WTC11 (cell line): ENCODE data around the gene MRPS21.

ENCODE experiments used
- ELF4 ChIP-seq: sonication (generic); formaldehyde crosslinking; IDR thresholded peaks from 2 replicates; pipeline ENCODE4 v1.8.1; 2022; ENCODE audit warnings: low read depth, mild to moderate bottlenecking, moderate library complexity, missing genetic modification reagents
- FOXK1 ChIP-seq: sonication (generic); formaldehyde crosslinking; IDR thresholded peaks from 2 replicates; pipeline ENCODE4 v1.8.0; 2022; ENCODE audit warnings: mild to moderate bottlenecking, moderate library complexity, missing genetic modification reagents
- IRF2 ChIP-seq: sonication (generic); formaldehyde crosslinking; IDR thresholded peaks from 2 replicates; pipeline ENCODE4 v1.8.0; 2022; ENCODE audit warnings: low read depth, missing genetic modification reagents, borderline replicate concordance
- RORB ChIP-seq: fragments of 250-450 bp; sonication (Bioruptor Pico); IDR thresholded peaks from 2 replicates; pipeline ENCODE4 v1.9.0; 2021; ENCODE audit warnings: mild to moderate bottlenecking
- SMAD3 ChIP-seq: sonication (generic); formaldehyde crosslinking; IDR thresholded peaks from 2 replicates; pipeline ENCODE4 v1.8.0; 2022; ENCODE audit warnings: missing genetic modification reagents, mild to moderate bottlenecking, borderline replicate concordance
- SP1 ChIP-seq: sonication (generic); formaldehyde crosslinking; conservative IDR thresholded peaks from 2 replicates; pipeline ENCODE4 v1.8.1; 2022; ENCODE audit warnings: missing genetic modification reagents
- ZNF121 ChIP-seq: sonication (generic); formaldehyde crosslinking; IDR thresholded peaks from 2 replicates; pipeline ENCODE4 v1.8.0; 2023; ENCODE audit warnings: missing genetic modification reagents
- ZNF232 ChIP-seq: sonication (generic); formaldehyde crosslinking; IDR thresholded peaks from 2 replicates; pipeline ENCODE4 v1.8.0; 2022; ENCODE audit warnings: mild to moderate bottlenecking, missing genetic modification reagents
- TF ChIP-seq, protein P1 (sequence below): fragments of 200-600 bp; IDR thresholded peaks from 2 replicates; pipeline ENCODE4 v1.8.0; 2022; ENCODE audit warnings: antibody characterized with exemption
- TF ChIP-seq, protein P2 (sequence below): sonication (generic); formaldehyde crosslinking; conservative IDR thresholded peaks from 2 replicates; pipeline ENCODE4 v1.8.1; 2022; ENCODE audit warnings: mild to moderate bottlenecking, missing genetic modification reagents
- TF ChIP-seq, protein P3 (sequence below): sonication (generic); formaldehyde crosslinking; IDR thresholded peaks from 2 replicates; pipeline ENCODE4 v1.8.1; 2023; ENCODE audit warnings: mild to moderate bottlenecking, missing genetic modification reagents, moderate library complexity
- TF ChIP-seq, protein P4 (sequence below): sonication (generic); formaldehyde crosslinking; IDR thresholded peaks from 2 replicates; pipeline ENCODE4 v1.8.0; 2022; ENCODE audit warnings: mild to moderate bottlenecking, missing genetic modification reagents
- TF ChIP-seq, protein P5 (sequence below): sonication (generic); formaldehyde crosslinking; IDR thresholded peaks from 2 replicates; pipeline ENCODE4 v1.8.1; 2023; ENCODE audit warnings: mild to moderate bottlenecking, missing genetic modification reagents, moderate library complexity

DNA sequence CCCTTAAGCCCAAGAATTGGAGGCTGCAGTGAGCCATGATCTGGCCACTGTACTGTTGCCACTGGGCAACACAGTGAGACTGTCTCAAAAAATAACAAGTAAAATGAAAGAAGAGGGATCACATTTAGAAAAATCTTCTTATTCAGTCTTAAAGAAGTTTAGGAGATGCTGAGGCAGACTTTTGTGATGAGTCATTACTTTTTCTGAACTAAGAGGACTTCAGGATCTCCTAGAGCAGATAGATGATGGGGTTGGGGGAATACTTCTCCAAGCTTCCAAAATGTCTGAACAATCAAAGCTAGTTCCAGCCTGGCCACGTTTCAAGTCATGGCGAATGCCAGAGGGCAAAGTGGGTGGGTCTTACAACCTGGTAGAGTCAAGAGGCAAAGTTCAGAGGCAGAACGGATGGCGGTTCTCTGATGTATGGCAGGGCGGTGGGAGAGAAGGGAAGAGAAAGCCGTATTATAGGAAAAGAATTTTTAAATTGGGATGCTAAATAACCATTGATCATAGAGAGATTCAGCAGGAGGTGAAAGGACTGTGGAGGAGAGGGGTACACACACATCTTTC, 13.4 kb upstream of the MRPS21 start:
- TF ChIP-seq, protein P1, sequence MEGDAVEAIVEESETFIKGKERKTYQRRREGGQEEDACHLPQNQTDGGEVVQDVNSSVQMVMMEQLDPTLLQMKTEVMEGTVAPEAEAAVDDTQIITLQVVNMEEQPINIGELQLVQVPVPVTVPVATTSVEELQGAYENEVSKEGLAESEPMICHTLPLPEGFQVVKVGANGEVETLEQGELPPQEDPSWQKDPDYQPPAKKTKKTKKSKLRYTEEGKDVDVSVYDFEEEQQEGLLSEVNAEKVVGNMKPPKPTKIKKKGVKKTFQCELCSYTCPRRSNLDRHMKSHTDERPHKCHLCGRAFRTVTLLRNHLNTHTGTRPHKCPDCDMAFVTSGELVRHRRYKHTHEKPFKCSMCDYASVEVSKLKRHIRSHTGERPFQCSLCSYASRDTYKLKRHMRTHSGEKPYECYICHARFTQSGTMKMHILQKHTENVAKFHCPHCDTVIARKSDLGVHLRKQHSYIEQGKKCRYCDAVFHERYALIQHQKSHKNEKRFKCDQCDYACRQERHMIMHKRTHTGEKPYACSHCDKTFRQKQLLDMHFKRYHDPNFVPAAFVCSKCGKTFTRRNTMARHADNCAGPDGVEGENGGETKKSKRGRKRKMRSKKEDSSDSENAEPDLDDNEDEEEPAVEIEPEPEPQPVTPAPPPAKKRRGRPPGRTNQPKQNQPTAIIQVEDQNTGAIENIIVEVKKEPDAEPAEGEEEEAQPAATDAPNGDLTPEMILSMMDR, result no peak
- TF ChIP-seq IRF2, result no peak
- TF ChIP-seq, protein P2, sequence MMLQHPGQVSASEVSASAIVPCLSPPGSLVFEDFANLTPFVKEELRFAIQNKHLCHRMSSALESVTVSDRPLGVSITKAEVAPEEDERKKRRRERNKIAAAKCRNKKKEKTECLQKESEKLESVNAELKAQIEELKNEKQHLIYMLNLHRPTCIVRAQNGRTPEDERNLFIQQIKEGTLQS (CRISPR knock-in tag), result no peak
- TF ChIP-seq, protein P3, sequence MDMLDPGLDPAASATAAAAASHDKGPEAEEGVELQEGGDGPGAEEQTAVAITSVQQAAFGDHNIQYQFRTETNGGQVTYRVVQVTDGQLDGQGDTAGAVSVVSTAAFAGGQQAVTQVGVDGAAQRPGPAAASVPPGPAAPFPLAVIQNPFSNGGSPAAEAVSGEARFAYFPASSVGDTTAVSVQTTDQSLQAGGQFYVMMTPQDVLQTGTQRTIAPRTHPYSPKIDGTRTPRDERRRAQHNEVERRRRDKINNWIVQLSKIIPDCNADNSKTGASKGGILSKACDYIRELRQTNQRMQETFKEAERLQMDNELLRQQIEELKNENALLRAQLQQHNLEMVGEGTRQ (CRISPR knock-in tag), result no peak
- TF ChIP-seq SMAD3, result no peak
- no peak for TF ChIP-seq SP1 (CRISPR knock-in tag)
- TF ChIP-seq, protein P4, sequence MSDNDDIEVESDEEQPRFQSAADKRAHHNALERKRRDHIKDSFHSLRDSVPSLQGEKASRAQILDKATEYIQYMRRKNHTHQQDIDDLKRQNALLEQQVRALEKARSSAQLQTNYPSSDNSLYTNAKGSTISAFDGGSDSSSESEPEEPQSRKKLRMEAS (CRISPR knock-in tag), result no peak
- TF ChIP-seq RORB, result no peak
- no peak for TF ChIP-seq ZNF232
- TF ChIP-seq, protein P5, sequence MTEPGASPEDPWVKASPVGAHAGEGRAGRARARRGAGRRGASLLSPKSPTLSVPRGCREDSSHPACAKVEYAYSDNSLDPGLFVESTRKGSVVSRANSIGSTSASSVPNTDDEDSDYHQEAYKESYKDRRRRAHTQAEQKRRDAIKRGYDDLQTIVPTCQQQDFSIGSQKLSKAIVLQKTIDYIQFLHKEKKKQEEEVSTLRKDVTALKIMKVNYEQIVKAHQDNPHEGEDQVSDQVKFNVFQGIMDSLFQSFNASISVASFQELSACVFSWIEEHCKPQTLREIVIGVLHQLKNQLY (CRISPR knock-in tag), result no peak
- TF ChIP-seq ELF4, result no peak
- no peak for TF ChIP-seq ZNF121 (CRISPR knock-in tag)
- no peak for TF ChIP-seq FOXK1
